Neural cell (in vitro differentiated cells): ENCODE data around the gene NPEPL1. TPM values are rescaled to one million over a fixed set of nuclear protein-coding genes. Genes with fewer than 3 reads are reported as not detected.

Experiments
- H2AFZ ChIP-seq: fragments of 200-600, 300-800 bp; sonication (generic), shearing (Covaris generic); 2 replicates; pipeline ENCODE4 v1.6.0; 2014; ENCODE audit warnings: low read depth, mild to moderate bottlenecking, antibody characterized with exemption, low read length, moderate library complexity
- H3F3A ChIP-seq: fragments of 200-600 bp; shearing (Covaris generic); 2 replicates; pipeline ENCODE4 v1.6.1; 2016; ENCODE audit warnings: mild to moderate bottlenecking, moderate library complexity, mixed read lengths, antibody characterized with exemption, low read length; ENCODE audit not compliant: insufficient read depth, poor library complexity, severe bottlenecking
- H3K27ac ChIP-seq: fragments of 200-600, 300-800 bp; sonication (generic), shearing (Covaris generic); 2 replicates; pipeline ENCODE4 v1.5.1; 2014; ENCODE audit warnings: mild to moderate bottlenecking, low read length, moderate library complexity
- H3K27me3 ChIP-seq: fragments of 300-800, 200-600 bp; sonication (generic), shearing (Covaris generic); 2 replicates; pipeline ENCODE4 v1.6.0; 2014; ENCODE audit warnings: mild to moderate bottlenecking, low read depth, low read length, moderate library complexity; ENCODE audit not compliant: insufficient read depth
- H3K36me3 ChIP-seq: fragments of 300-800, 200-600 bp; sonication (generic), shearing (Covaris generic); 2 replicates; pipeline ENCODE4 v1.5.1; 2014; ENCODE audit warnings: mild to moderate bottlenecking, antibody characterized with exemption, low read length, moderate library complexity; ENCODE audit not compliant: insufficient read depth
- H3K4me2 ChIP-seq: fragments of 300-800, 200-600 bp; sonication (generic), shearing (Covaris generic); 2 replicates; pipeline ENCODE4 v1.6.0; 2014; ENCODE audit warnings: mild to moderate bottlenecking, low read length
- H3K4me3 ChIP-seq: fragments of 300-800, 200-600 bp; sonication (generic), shearing (Covaris generic); 2 replicates; pipeline ENCODE4 v1.5.1; 2014; ENCODE audit warnings: mild to moderate bottlenecking, low read length, moderate library complexity
- H3K79me2 ChIP-seq: fragments of 200-600 bp; shearing (Covaris generic); replicated peaks from 2 replicates; pipeline ENCODE4 v1.6.0; 2014; ENCODE audit warnings: mild to moderate bottlenecking, low read length, moderate library complexity; ENCODE audit not compliant: insufficient read depth
- H3K9ac ChIP-seq: fragments of 300-800, 200-600 bp; sonication (generic), shearing (Covaris generic); 2 replicates; pipeline ENCODE4 v1.6.1; 2016; ENCODE audit warnings: mild to moderate bottlenecking, low read length, mixed read lengths
- H3K9me2 ChIP-seq: fragments of 200-600 bp; shearing (Covaris generic); 2 replicates; pipeline ENCODE4 v1.6.1; 2016; ENCODE audit warnings: mild to moderate bottlenecking, low read length, mixed read lengths; ENCODE audit not compliant: insufficient read depth
- H3K9me3 ChIP-seq: fragments of 200-600, 300-800 bp; sonication (generic), shearing (Covaris generic); 2 replicates; pipeline ENCODE4 v1.6.1; 2016; ENCODE audit warnings: mild to moderate bottlenecking, mixed run types, low read length, moderate library complexity, mixed read lengths
- H4K20me1 ChIP-seq: fragments of 200-600 bp; shearing (Covaris generic); 2 replicates; pipeline ENCODE4 v1.6.1; 2016; ENCODE audit warnings: mild to moderate bottlenecking, mixed run types; ENCODE audit not compliant: insufficient read depth
- CTCF ChIP-seq: fragments of 450-650 bp; IDR thresholded peaks from 2 replicates; pipeline ENCODE4 v1.5.1; 2014; ENCODE audit warnings: antibody characterized with exemption, mild to moderate bottlenecking, moderate library complexity; ENCODE audit not compliant: poor library complexity, severe bottlenecking
- EP300 ChIP-seq: fragments of 450-650 bp; conservative IDR thresholded peaks from 2 replicates; pipeline ENCODE4 v1.6.1; 2014; ENCODE audit warnings: antibody characterized with exemption, mild to moderate bottlenecking, moderate library complexity; ENCODE audit not compliant: poor library complexity, severe bottlenecking
- EZH2 ChIP-seq: fragments of 200-600, 300-800 bp; shearing (Covaris generic), sonication (generic); IDR thresholded peaks from 2 replicates; pipeline ENCODE4 v1.6.1; 2014; ENCODE audit warnings: antibody characterized with exemption, low read length, borderline replicate concordance, mild to moderate bottlenecking; ENCODE audit not compliant: insufficient read depth, poor library complexity, severe bottlenecking
- MXI1 ChIP-seq: fragments of 450-650 bp; conservative IDR thresholded peaks from 2 replicates; pipeline ENCODE4 v1.6.1; 2014; ENCODE audit warnings: antibody characterized with exemption, mild to moderate bottlenecking; ENCODE audit not compliant: poor library complexity, severe bottlenecking
- POLR2AphosphoS5 ChIP-seq: IDR thresholded peaks from 2 replicates; pipeline ENCODE4 v1.6.1; 2012
- RAD21 ChIP-seq: fragments of 450-650 bp; conservative IDR thresholded peaks from 2 replicates; pipeline ENCODE4 v1.6.1; 2014; ENCODE audit warnings: antibody characterized with exemption, mild to moderate bottlenecking, moderate library complexity
- REST ChIP-seq: IDR thresholded peaks from 2 replicates; pipeline ENCODE4 v1.6.1; 2012; ENCODE audit warnings: borderline replicate concordance
- SMC3 ChIP-seq: fragments of 450-650 bp; conservative IDR thresholded peaks from 2 replicates; pipeline ENCODE4 v1.6.1; 2014; ENCODE audit warnings: antibody characterized with exemption, mild to moderate bottlenecking, moderate library complexity; ENCODE audit not compliant: poor library complexity
- TAF1 ChIP-seq: IDR thresholded peaks from 2 replicates; pipeline ENCODE4 v1.6.1; 2012; ENCODE audit warnings: low read depth
- polyA plus RNA-seq: library from polyadenylated mRNA; depleted of rRNA; stranded (reverse); fragments of >200 nt; gene quantifications from 2 replicates; pipeline ENCODE4 v1.2.3, GENCODE V29; 2014

NPEPL1 gene
- polyA plus RNA-seq, 1 donor from 2014 or later = 63.4 TPM

GRCh38 chr20:58754584-58754983 is 62.0 kb downstream of the NPEPL1 start:
- H3K9ac ChIP-seq = no peak overlapping the region
- no peak overlapping the region for H2AFZ ChIP-seq
- H3K79me2 ChIP-seq = no peaks in the 10 kb centered on the region
- no peak overlapping the region for H3K27ac ChIP-seq
- no peak overlapping the region for H3K4me2 ChIP-seq
- H3K27me3 ChIP-seq = no peaks in the 10 kb centered on the region
- no peaks in the 10 kb centered on the region for H3K9me3 ChIP-seq
- H3F3A ChIP-seq = no peaks in the 10 kb centered on the region
- no peak overlapping the region for H3K4me3 ChIP-seq
- H3K36me3 ChIP-seq = no peaks in the 10 kb centered on the region
- TF ChIP-seq SMC3 (no peak), TAF1 (no peak), POLR2AphosphoS5 (no peak), RAD21 (no peak), MXI1 (no peak), EZH2 (no peak), EP300 (no peak), CTCF (no peak), REST (no peak)
- H3K9me2 ChIP-seq = no peaks in the 10 kb centered on the region
- no peaks in the 10 kb centered on the region for H4K20me1 ChIP-seq

GRCh38 chr20:58755062-58755697 is 62.6 kb downstream of the NPEPL1 start:
- TF ChIP-seq EZH2 (no peak), POLR2AphosphoS5 (no peak), SMC3 (no peak), RAD21 (no peak), REST (no peak)
- Histone ChIP-seq H2AFZ (no peak overlapping the region), H3K36me3 (no peaks in the 10 kb centered on the region), H4K20me1 (no peaks in the 10 kb centered on the region), H3F3A (no peaks in the 10 kb centered on the region), H3K4me2 (no peak overlapping the region), H3K9me2 (no peaks in the 10 kb centered on the region), H3K4me3 (no peak overlapping the region), H3K27ac (no peak overlapping the region), H3K9me3 (no peaks in the 10 kb centered on the region), H3K79me2 (no peaks in the 10 kb centered on the region), H3K27me3 (no peaks in the 10 kb centered on the region), H3K9ac (no peak overlapping the region)
